AG10803 (cell line): ENCODE data around the gene AOPEP.

Experiments used
- DNase-seq: peaks from one replicate; pipeline ENCODE4 v3.0.0; 2010; ENCODE audit warnings: low read depth
- H3K4me3 ChIP-seq: 2 replicates; pipeline ENCODE4 v1.5.1; 2011; ENCODE audit warnings: mild to moderate bottlenecking, low read length, control low read depth
- CTCF ChIP-seq: conservative IDR thresholded peaks from 2 replicates; pipeline ENCODE4 v1.5.1; 2011; ENCODE audit warnings: mild to moderate bottlenecking, low read length, control low read depth, inconsistent platforms

The AOPEP gene

DNA sequence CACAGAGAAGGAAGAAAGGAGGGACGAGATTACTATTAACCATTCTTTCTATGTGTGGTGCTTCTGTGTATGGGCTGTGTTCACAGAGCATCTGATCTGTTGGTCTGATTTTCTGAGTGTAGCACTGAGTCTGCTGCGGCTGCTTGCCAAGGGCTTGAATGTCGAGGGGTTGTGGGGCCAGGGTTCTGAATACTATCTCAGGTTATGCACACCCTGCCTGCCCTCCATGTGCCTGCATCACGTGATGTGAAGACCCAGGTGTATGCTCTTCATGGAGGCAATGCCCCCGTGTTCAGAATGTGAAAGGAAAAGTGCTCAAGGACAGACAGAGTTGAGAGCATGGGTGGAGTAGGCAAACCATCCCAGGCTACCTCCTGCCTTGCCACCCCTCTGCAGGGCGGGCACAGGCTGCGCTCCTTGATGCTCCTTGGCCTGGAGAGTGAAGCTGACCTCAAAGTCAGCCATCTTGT is 336.1 kb downstream of the AOPEP start:
- DNase-seq: no peak
- TF ChIP-seq CTCF: no peak
- H3K4me3 ChIP-seq: no peak overlapping the region

DNA sequence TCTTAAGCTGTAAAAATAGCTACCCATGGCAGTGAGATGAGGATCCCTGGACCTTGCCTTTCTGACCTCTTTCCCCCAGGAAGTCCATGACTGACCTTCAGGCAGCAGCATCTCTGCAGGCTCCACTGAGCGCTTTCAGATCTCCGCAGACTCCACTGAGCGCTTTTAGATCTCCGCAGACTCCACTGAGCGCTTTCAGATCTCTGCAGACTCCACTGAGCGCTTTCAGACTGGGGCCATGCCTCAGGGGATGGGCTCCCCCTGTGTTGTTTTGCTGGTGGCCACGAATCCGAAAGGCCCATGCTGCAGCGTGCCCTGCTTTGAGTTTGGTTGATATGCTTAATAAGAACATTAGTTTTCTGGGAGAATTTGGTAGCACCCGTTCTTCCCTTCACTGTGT is 336.8 kb downstream of the AOPEP start:
- TF ChIP-seq CTCF: no peak
- H3K4me3 ChIP-seq: no peak overlapping the region
- DNase-seq: no peak

DNA sequence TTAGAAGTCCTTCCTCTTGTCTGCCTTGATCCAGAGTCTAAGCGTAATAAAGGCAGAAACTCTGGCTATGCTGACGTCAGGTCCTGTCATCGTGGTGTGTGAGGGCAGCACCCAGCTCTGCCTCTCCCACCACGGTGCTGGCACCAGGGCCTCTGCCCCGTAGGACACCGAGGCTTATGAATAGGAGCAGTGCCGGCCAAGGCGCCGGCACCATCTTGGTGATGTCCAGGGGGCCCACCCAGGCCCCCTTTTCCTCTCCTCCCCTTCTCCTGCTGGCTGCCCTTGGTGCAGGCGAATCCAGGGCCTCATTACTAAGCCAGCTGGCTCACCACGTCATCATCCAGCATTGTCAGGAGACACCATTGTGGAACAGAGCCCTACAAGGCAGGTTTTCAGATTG is 338.7 kb downstream of the AOPEP start:
- no peak for DNase-seq
- H3K4me3 ChIP-seq: no peak overlapping the region
- no peak for TF ChIP-seq CTCF

DNA sequence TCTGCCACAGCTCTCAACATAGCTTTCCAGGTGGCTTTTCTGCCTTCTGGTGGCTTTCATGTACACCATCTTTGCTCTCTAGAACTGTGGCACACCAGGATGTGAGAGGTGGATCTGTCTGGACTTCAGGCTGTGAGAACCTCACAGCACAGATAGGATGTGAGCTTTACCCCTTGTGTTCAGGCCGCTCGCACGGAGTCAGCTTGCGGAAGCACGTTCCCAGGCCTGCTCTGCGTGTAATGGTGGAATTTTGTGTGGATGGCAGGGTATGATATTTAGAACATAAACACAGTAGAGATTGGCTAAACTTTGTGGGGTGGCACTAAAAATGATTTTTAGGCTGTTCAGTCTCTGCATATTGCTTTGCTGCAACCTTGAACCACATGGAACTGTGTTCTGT is 340.6 kb downstream of the AOPEP start:
- DNase-seq: no peak
- no peak for TF ChIP-seq CTCF
- no peak overlapping the region for H3K4me3 ChIP-seq

DNA sequence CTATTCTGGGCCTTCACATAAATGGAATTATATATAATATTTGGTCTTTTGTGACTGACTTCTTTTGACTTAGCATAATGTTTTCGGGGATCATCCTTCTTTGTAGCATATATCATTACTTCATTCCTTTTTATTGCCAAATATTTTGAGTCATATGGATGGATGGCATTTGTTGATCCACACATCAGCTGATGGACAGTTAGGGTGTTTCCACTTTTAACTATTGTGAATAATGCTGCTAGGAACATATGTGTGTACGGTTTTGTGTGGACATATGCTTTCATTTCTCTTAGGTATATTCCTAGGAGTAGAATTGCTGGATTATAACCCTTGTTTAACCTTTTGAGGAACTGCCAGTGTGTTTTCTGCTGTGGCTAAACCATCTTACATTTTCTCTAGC is 341.4 kb downstream of the AOPEP start:
- DNase-seq: no peak
- H3K4me3 ChIP-seq: no peak overlapping the region
- no peak for TF ChIP-seq CTCF

DNA sequence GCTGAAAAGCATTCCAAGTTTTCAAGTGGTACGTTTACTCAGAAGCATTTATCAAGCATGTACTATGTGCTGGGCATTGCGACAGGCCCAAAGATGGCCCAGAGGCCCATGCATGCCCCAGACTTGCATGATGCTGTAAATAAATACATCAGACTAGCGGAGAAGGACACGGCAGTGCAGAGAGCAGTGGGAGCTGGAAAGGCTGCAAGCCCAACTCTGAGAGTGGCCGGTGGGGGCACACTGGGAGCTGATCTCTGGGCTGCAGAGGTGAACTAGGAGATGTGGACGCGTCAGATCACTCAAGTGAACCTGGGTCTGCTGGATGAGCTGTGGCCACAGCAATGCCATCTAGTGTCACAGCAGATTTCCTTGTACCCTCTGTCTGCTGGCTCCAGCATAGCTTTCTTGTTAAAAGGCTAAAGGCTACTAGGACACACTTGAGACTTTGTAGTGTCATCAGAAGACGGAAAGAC is 344.1 kb downstream of the AOPEP start:
- DNase-seq: no peak
- no peak overlapping the region for H3K4me3 ChIP-seq
- no peak; the same call in 1 of the 2 replicates for TF ChIP-seq CTCF

DNA sequence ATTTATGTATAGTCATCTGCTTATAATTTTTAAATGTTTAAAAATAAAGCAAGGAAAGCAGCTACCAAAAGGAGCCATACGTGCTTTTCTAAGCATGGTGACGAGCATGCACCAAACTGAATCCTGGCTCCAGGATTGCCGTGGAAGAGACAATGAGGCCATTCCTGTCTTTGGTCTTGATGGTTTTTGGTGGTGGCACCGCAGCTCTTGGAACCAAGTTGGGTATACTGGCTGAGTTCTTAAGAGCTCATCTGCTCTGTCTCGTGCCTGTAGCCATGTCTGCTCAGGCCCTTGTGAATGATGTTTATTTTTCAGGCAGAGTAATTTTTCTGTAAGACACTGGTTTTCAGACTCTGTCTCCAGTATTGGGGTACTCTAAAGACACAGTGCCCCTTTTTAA is 345.0 kb downstream of the AOPEP start:
- no peak for DNase-seq
- no peak overlapping the region for H3K4me3 ChIP-seq
- no peak for TF ChIP-seq CTCF
